Left ventricle myocardium superior (tissue), 1 donor: ENCODE results near the gene EDC4. TPM values are rescaled to one million over a fixed set of nuclear protein-coding genes. Genes with fewer than 3 reads are reported as not detected.
"Not testable (repeated sequence)": the region's sequence is repeated elsewhere in the genome, so short reads cannot be mapped to it uniquely, and the experiment has no call there.

Experiments
- ATAC-seq: fragments of 200-7000 bp; cut with Tn5 transposase; one replicate; pipeline ENCODE4 v1.9.1; 2020; ENCODE audit warnings: mild to moderate bottlenecking, moderate library complexity
- DNase-seq: peaks from one replicate; pipeline ENCODE4 v3.0.0-alpha.2; 2020
- intact Hi-C: fragments of 100-400 bp; cut with micrococcal nuclease; formaldehyde crosslinking; loops from one replicate; pipeline ENCODE4 v1.11.0; 2022
- long read RNA-seq: library from polyadenylated mRNA; unstranded; transcript quantifications from one replicate; pipeline ENCODE4 v2.0.0, GENCODE V29; 2021
- total RNA-seq: library from RNA; stranded (reverse); fragmentation: NEBNext Ultra II Directional; extraction: Animal tissue kit (Norgen Biotek cat#: 25700); gene quantifications from one replicate; pipeline ENCODE4 v1.2.1, GENCODE V29; 2021
- donor health status: DM: no; HTN: yes; CAD: no; lungs with severe emphysema.

EDC4 gene
- 31.8 TPM for total RNA-seq
- long read RNA-seq, full-length matches to known transcripts, result 16 of 68 reads
- long read RNA-seq, partial matches to known transcripts, result 41 of 68 reads
- long read RNA-seq, other reads (novel, unspliced or antisense), result 11 of 68 reads

- intact Hi-C loops, result no loop called here
- peak; percentile 93 for ATAC-seq
Observed at GRCh38 chr16:67872631-67873434, at the start of gene EDC4. TSS of gene EDC4 (plus strand) at chr16:67873052. CDS start at chr16:67873262, 210 bp downstream.

GRCh38 chr16:67825119-67825518 lies 47.7 kb upstream of the EDC4 start:
- no peak for ATAC-seq
- no peak for DNase-seq
- intact Hi-C loops, result no loop called here

More at GRCh38 chr16:67872631-67873434, at the start of gene EDC4:
- DNase-seq, result peak; percentile 91

DNA sequence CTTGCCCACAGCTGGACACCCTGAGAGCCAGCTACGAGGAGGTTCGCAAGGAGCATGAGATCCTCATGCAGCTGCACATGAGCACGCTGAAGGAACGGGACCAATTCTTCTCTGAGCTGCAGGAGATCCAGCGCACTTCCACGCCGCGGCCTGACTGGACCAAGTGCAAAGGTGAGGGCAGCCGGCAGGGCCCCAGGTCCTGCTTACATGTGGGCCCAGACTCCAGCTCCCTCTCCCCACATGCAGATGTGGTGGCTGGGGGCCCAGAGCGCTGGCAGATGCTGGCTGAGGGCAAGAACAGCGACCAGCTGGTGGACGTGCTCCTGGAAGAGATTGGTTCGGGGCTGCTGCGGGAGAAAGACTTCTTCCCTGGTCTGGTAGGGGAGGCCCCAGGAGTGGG lies 46.9 kb upstream of the EDC4 start:
- DNase-seq, result no peak
- intact Hi-C loops, result no loop called here
- ATAC-seq, result no peak

GRCh38 chr16:67828651-67829050 lies 44.2 kb upstream of the EDC4 start:
- intact Hi-C loops, result no loop called here
- ATAC-seq (no peak), DNase-seq (no peak)

DNA sequence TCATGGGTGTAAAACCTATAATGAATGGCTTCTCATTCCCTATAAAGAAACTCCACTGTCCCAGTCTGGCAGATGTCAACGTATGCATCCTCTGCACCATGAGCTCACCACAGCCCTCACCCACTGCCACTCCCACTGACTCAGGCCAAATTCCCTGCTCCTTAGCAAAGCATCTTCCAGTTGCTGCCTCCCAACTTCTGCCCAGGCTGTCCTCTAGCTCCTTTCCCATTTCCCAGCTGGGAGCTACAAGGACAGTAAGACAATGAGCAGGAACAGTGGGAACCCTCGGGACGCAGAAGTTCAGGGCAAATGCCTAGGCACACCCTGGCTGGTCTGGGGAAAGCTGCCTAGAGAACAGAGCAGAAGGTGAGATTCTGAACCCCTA lies 39.8 kb upstream of the EDC4 start:
- peak; percentile 5 for ATAC-seq
- intact Hi-C loops, result no loop called here
- no peak for DNase-seq

GRCh38 chr16:67833415-67834241 lies 39.2 kb upstream of the EDC4 start:
- DNase-seq, result peak; percentile 97
- intact Hi-C loops, result no loop called here
- peak; percentile 99 for ATAC-seq

DNA sequence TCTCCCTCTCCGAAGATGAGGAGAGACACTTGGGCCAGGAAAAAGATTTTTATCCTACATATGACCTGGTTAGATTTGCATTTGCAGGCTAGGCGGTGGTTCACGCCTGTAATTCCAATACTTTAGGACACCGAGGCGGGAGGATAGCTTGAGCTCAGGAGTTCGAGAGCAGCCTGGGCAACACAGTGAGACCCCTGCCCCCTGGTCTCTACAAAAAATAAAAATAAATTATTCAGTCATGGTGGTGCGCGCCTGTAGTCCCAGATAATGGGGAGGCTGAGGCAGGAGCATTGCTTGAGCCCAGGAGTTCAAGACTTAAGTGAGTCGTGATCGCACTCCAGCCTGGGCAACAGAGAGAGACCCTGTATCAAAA lies 38.6 kb upstream of the EDC4 start:
- no peak for ATAC-seq
- intact Hi-C loops, result no loop called here
- no peak for DNase-seq

DNA sequence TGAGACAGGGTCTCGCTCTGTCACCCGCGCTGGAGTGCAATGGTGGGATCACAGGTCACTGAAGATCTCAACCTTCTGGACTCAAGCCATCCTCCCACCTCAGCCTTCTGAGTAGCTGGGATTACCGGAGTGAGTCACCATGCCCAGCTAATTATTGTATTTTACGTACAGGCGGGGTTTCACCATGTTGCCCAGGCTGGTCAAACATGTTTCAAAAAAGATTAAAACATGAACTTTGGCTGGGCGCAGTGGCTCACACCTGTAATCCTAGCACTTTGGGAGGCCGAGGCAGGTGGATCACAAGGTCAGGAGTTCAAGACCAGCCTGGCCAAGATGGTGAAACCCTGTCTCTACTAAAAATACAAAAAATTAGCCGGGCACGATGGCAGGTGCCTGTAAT lies 35.7 kb upstream of the EDC4 start:
- not testable (repeated sequence) for ATAC-seq

GRCh38 chr16:67837811-67838210 lies 35.0 kb upstream of the EDC4 start:
- DNase-seq (no peak), ATAC-seq (no peak)
- intact Hi-C loops, result no loop called here

More for the DNA sequence above, 35.7 kb upstream of the EDC4 start:
- DNase-seq, intact Hi-C loops: not testable (repeated sequence)

DNA sequence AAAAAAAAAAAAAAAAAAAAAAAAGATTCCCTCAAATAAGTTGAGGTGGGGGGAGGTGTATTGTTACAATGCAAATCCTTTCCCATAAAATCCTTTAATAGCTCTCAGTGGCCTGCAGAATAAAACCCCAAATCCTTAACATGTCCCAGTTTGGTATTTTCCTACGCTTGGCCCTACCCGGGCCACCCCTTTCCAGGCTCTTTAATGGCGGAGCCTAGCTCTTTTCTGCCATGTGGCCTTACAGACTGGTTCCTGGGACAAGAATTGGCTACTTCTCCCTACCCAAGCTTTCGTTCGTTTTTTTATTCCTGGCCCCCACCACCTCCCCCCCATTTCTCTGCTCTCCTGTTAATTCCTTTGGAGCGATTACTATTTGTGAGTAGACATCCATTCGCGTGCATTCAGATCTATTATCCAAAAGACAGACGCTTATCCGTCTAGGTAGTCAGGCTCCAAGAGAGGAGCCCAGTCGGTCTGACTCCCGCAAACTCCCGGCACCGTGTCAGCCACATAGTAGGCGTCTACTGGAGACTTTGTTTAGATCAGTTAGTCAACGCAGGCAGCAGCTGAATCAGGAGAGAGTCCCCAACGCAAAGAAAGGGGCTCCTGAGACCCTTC lies 31.5 kb upstream of the EDC4 start:
- ATAC-seq (peak; percentile 1), DNase-seq (no peak)
- intact Hi-C loops, result no loop called here

- ATAC-seq (peak; percentile 73), DNase-seq (peak; percentile 95)
- intact Hi-C loops, result no loop called here
Observed at GRCh38 chr16:67841816-67842508, 30.9 kb upstream of the EDC4 start, which contains the start of gene THAP11. TSS of gene THAP11 (plus strand) at chr16:67842320. CDS start at chr16:67842555, 235 bp downstream.

- intact Hi-C loops, result no loop called here
- ATAC-seq (peak; percentile 10), DNase-seq (peak; percentile 69)
Observed at GRCh38 chr16:67842509-67843342, 30.1 kb upstream of the EDC4 start.

DNA sequence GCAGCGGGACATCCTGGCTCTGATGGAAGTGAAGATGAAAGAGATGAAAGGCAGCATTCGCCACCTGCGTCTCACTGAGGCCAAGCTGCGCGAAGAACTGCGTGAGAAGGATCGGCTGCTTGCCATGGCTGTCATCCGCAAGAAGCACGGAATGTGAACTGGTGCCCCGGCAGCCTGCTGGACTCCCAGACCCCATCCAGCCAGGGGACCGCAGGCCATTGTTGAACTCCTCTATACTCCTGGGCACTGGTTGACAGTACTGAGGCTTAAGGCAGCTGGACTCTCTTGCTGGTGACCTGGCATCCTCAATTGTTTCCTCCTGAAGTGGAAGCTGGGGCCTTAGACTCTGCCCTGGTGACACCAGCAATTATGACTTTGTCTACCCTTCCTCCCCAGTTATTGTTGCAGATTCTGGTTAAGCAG lies 29.5 kb upstream of the EDC4 start:
- ATAC-seq (no peak), DNase-seq (peak; percentile 41)
- intact Hi-C loops, result no loop called here

DNA sequence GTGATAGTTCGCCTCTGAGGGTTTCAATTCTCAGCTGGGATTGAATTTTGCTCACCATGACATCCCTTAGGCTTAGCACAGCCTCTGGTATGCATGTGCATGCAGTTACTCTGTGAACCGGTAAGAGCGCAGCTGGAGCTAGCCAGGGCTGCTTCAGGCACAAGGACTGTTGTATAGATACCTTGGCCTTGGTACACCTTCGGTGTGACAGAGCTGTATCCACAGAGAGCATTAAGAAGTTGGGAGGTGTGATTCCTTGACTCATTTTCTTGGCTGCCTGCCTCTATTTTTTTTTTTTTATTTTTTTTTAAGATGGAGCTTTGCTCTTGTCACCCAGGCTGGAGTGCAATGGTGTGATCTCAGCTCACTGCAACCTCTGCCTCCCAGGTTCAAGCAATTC lies 28.4 kb upstream of the EDC4 start:
- ATAC-seq, result no peak
- DNase-seq, result no peak
- intact Hi-C loops, result no loop called here

GRCh38 chr16:67845291-67846062 lies 27.4 kb upstream of the EDC4 start:
- intact Hi-C loops, result no loop called here
- DNase-seq (no peak), ATAC-seq (no peak)

- intact Hi-C loops, result no loop called here
- ATAC-seq, result no peak
- no peak for DNase-seq
Observed at GRCh38 chr16:67846063-67846319, 26.9 kb upstream of the EDC4 start.

DNA sequence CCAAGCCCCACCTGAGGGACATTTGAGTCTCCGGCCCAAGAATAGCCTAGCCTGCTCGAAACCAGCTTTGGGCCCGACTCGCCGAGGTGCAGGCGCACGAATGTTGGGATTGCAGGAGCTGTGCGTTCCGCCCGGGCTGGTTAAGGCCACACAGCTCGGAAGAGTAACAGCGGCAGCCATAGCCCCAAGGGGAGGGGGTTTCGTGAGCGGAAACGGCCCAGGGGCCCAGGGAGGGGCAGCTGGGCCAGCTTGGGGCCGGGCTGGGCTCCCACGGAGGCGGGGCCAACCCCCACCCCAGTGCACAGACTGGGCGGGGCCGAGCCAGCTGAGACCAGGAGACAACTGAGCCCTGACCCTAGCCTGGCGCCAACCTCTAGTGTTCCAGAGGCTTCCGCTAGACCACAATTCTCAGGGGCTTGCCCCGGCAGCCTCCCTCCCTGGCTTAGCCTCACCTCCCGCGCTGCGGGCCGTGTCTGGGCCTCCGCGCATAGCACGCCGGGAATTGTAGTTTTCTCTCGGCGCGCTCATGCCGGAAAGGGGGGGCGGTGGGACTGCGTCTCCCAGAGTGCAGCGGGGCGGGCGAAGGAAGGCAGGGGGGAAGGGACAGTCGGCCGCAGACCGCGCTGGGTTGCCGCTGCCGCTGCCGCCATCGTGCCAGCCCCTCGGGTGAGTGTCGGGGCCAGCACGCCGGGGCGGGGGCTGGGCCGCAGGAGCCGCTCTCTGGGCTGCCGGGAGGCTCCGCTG lies 26.4 kb upstream of the EDC4 start, which contains the start of gene NUTF2:
TSS of gene NUTF2 (plus strand) at position 614 of the 744 bp plus-strand sequence. CDS start 18,198 bp downstream, outside the sequence.
- intact Hi-C loops, result no loop called here
- ATAC-seq, result peak; percentile 87
- DNase-seq, result peak; percentile 98
